Hematopoietic multipotent progenitor cell (in vitro differentiated cells): ENCODE results near the gene DLG5. TPM values are rescaled to one million over a fixed set of nuclear protein-coding genes. Genes with fewer than 3 reads are reported as not detected.

Source experiments
- DNase-seq, 3 donors: peaks; one replicate each; pipeline ENCODE4 v3.0.0-alpha.2; 2011 to 2015; ENCODE audit warnings: low read depth in 2 of 3, low spot score in 2 of 3
- total RNA-seq: library from RNA; depleted of rRNA; stranded (reverse); fragments of >200 nt; gene quantifications from one replicate; pipeline ENCODE4 v1.2.3, GENCODE V29; 2012

Gene DLG5
- total RNA-seq, 1 donor, result 9.2 TPM

DNA sequence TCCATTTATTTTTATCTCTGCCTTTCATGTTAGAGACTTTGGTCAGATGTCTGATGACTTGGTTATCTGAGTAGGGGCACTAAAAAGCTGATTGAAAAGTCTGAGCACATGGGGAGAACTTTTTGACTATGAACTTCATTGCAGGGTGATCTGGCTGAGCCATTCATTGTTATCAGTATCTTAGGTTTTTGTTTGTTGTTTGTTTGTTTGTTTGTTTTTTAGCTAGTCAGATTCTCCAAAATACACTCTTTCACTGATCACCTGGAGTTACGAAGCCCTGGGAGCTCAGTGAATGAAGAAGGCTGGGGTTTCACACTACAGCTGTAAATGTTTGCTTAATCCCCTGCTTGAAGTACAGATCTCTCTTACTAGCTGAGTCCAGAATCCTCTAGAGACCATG is 28.6 kb upstream of the DLG5 start:
- no peak for DNase-seq

DNA sequence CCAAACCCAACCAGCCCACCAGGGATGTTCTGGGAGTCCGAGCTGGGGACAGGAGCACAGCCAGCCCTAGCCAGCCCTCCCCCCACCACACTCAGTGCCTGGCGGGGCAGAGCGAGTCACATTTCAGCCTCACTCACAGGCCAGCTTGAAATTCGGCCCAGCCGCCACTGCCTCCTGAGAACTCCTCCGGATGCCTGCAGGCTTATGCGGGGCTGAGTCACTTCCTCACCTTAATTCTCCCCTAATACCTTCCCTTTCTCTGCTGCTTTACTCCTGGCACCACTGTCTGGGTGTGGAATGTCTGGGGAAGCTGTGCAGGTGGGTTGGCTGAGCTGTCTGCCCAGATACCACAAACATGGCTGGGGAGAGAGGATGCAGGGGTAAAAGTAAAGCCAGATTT is 22.6 kb upstream of the DLG5 start:
- peak in 2 of 3 donors; percentile 61 to 76 for DNase-seq

DNA sequence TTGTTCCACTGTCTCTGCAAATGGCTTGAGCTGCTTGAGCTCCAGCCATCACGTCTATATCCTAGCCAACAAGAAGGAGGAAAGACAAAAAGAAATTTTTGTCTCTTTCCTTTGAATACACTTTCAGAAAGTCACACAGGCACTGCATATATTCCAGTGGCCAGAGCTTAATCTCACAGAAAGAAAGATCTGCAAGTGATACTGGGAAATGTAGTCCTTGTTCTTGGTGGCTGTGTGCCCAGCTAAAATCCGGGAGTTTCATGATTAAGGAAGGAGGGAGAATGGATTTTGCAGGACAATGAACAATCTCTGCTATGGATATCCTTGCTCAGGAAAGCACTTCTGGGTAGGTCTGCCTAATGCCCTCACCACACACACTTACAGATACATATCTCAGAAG is 19.5 kb upstream of the DLG5 start:
- no peak for DNase-seq

DNA sequence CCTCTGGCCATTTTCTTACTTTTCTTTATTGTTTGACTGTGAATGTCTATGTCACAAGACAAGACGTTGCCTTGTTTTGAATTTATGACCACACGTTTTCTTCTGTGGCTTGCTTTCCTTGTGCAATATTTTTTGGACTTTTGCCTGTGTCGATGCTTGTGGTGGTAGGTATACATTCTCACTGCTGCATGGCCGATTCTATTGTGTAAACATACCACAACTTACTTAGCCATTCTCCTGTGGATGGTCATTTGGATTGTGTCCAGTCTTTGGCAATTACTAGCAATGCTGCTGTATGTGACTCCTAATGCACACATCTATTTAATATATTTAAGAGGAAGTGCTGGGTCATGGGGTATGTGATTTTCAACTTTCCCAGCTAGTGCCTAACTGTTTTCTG is 18.0 kb upstream of the DLG5 start:
- no peak for DNase-seq

DNA sequence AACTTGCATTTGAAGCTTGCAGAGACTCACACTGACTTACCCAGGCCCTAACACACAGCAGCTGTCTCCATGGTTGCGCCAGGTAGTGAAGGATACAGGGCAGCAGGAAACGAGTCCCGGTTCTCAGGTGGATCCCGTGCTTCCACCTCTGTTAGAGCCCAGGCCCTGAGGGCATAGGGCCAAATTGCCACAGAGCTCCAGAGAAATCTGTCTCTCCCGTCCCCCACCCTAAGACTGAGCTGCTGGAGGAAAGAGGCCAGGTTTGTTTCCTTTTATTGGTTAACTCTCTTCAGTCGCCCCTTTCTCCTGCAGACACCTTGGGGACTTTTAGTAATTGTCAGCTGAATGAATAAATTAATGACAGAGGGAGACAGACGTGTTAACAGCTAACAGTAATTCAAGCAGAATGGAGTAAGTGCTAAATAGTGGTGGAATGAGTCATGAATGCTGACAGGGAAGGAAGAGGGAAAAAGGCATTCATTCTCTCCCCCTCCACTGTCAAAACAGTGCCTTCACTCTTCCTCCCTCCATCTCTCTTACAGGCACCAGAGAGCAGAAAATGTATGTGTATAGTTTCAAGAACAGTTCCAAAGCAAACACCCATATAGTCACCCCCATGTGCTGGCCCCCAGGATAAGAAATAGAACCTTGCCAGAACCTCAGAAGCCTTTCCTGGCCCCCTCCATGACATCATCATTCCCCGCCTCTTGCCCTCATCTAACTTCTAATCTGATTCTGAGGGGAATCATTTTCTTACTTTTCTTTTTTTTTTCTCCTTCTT is 16.8 kb upstream of the DLG5 start:
- DNase-seq, result no peak

DNA sequence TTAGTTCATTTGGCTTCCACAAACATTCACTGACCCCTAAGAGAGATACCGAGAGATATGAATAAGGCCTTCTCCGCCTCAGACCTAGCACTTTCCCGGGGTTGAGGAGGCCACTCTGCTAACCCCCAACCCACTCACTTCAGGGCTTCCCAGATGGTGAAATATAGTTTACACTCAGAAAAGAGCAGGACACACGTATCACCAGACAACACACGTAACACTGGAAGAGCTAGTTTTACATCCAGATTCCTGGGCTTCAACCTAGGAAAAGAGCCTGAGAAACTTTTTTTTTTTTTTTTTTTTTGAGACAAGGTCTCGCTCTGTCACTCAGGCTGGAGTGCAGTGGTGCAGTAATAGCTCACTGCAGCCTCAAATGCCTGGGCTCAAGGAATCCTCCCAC is 15.2 kb upstream of the DLG5 start:
- no peak for DNase-seq

DNA sequence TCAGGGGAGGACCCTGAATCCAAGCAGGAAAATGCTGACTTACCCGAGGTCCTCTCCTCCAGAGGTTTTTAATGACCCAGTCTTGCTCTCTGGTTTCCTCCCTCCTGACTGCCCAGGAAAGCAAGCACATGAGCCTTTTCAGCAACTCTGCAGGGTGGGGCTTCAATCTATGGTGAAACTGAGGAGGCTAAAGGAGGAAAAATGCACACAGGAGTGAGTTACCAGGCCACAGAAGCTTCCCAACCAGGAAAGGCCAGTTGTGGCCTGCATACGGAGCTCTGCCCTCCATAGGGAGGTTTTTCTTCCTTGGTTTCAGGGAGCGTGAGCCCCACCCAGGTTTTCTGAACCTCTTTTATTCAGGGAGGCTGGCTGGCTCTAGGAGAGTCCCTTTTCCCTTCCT is 14.1 kb upstream of the DLG5 start:
- DNase-seq, result no peak

DNA sequence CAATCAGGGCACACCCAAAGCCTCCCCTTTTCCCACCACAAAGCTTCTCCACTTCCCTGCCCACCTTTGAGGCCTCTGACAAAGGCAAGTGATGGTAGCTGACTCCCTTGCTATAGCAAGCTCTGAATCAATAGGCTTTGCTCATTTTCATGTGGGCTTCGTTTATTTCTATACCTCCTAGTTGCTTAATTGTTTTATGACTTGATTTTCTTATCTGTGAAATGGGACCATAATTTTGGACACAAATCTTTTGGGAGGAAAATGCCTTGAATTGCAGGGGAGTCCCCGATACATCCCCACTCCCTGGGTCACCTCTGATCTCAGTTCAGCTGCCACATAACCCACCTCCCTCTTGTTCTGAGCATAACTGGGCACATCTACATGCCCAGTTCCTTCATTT is 13.7 kb upstream of the DLG5 start:
- DNase-seq, result no peak

DNA sequence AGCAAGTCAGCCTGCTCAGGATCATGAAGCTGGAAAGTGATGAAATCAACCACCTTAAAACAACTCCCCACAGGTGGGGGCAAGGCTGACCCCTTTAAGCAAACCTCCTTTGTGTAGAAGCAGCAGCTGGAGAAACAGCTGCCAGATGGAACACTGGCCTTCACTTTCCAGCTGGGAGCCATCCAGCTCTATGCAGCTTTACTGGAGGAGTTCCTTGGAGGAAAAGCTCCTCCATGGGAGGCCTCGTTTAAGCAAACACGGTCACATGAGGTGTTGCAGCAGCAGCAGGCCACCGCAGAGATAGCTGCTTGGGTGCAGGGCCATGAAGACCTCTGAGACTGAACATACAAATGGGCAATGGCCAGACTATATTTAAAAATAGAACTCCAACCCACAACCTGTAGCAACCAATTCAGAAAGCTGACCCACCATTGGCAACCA is 13.0 kb upstream of the DLG5 start:
- DNase-seq, result no peak

DNA sequence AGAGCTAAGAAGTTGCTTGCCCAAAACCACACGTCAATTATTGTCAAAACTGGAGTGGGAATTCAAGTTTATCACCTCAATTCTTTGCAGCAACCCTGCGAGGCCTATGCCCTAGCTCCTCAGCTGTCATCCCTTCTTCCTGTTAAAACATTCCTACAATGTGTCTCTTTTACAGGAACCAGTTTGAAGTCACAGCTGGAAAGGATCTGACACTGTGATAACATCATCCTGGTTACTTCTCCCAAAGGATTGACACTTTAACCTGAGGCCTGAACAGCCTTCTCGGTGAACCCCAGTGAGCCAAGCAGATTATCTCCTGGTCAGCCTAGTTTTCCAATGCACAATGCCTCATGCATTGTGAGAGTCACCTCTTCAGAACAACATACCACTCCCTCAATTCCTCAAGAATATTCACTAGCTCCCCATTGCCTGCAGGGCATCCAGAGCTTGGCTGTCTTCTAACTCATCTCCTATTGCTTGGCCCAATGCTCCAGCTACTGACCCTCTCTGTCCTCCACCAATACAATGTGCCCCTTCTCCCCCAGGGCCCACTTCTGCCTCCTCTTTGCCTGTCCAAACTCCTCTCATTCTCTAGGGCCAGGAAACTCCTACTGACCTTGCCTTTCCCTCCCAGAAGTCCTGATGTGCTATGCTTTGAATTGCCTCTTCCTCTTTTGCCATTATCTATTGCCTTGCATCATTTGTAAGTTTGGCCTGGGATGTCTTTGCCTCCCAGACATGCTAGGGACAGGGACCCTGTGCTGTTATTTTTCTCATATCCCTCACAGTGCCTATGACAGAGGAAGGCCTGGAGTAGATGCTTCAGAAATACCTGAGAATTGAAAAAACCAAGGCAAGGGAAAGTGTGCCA is 10.4 kb upstream of the DLG5 start:
- no peak for DNase-seq

DNA sequence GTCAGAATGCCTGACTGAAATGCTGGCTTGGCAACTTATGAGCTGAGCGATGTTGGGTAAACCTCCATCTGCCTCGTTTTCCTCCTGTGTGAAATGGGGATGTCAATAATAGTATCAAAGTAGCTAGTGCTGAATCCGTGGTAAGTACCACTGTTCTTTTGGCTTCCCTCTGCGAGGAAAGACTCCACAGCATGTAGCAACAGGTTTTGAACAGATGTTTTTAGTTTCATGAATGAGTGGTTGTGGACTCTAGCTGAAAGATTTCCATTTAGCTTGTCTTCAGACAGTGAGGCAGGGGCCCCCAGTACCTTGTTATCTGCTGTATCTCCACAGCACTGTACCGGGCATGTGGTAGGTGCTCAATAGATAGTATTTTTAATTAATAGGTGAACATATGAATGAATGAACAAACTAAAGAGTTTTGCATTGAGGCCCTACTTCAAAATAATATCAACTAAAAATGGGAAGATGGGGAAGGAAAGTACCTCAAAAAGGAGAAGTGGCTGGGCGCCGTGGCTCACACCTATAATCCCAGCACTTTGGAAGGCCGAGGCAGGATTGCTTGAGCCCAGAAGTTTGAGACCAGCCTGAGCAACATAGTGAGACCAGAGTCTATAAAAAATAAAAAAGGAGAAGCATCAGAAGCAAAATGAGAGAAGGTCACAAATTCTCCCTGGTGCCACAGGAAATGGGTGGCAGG is 5.6 kb upstream of the DLG5 start:
- DNase-seq, result no peak

DNA sequence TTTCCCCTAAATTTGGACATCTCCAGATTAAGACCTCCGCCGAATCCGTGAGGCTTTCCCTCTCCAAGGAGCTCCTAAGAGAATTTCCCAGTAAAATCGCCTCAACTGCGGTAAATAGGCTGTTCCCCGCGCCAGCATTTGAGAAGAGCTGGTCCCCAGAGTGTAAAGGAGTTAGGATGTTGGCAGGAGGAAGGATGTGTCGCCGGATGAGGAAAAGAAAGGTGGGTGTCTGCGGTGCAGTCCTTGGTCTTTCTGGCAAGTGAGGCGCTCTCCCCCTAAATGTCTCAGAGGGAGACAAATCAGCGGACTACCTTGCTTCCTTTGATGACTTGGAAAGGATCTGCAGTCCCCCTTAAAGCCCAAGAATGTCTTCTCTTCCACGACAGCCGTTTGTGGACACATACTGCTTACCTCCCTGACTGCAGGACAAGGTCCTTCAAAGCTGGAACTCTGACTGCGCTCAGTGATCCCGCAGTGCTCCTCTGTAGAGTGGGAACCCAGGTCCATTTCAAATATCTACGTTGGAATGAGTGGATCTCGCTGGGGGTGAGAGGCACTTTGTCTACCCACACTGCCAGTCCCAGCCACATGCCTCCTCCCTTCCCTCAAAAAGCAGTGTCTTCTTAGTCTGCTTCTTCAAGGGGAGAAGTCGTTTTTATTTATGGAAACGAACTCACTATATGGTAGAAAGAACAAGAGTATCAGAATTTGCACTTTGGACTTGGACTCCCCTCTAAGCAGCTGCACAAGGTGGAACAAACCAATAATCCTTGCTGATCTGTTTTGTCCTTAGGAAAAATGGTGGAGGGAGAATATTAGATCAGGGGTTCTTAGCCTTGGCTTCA is 1.1 kb upstream of the DLG5 start:
- DNase-seq, result no peak

DNA sequence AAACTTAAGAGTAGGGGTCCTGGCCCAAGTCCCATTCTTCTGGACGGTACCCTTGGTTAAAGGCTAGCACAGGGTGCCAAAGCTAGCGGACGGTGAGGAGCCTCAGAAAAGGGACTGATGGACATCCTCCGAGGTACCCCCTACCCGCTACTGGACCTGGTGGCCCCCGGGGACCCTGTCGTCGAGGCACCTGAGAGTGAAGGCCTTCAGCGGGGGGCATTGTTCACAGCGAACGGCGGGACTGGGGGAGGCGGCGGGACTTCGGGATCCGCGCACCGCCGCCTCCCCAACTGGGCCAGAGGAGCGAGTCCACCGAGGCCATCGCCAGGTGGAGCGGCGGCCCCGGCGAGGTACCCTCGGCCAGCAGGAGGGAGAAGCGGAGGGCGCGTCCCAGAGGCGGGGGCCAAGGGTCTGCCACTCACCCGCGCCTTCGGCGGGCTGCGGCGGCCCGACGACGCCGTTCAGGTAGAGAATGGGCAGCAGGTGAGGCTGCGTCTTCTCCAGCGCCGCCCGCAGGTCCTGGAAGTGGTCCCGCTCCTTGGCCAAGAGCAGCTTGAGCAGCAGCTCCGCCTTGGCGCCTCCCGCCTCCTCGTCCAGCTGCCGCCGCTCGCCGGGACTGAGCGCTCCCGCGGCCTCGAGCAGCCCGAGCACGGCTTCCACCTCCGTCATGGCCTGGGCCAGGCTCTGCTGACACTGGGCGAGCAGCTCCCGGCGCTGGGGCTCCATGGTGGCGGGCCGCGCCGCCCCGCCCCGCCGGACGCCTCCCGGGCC is 575 bp downstream of the DLG5 start:
- DNase-seq, result peak in 2 of 3 donors; percentile 24 to 39

DNA sequence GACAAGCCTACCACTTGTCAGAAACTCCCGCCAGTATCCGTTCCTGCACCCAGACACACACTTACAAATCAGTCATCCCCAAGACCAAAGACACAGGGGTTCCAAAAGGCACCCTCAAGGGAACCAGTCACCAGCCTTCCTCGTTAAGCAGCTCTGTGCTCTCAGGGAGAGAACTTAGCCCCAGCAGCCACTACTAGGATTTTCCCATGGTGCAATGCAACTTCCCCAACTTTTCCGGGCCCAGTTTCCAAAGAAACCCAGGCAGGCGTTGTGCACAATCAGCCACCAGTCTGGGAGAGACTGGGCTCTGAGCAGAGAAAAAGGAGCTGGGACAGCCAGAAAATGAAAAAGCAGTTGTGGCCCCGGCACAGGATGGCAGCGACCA is 1.2 kb downstream of the DLG5 start:
- DNase-seq, result no peak

DNA sequence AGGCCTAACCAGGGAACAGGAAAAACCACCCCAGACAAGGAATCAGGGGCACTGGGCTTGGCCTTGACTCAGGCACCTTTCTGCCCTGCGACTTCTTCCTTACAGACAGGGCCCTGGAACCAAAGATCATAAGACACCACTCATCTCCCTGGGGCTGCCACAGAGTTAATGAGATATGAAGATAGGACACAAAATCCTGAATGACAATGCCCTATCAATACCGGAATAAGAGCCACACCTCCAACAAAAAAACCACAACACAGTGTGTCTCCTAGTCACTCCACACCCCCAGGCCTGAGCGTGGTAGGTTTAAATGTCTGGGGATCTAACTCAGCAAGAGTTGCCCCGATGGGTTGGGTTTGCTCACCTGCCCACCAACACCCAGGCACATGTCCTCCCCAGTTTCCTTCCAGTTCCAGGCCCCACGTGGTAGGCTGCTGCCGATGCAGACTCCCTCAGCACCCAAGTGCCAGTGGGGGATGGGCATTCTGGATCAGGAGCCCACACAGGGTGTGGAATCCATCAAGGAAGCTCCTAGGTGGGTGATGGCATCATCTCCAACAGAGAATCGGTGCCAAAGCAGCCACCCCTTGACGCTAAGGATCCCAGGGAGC is 3.9 kb downstream of the DLG5 start:
- no peak for DNase-seq

DNA sequence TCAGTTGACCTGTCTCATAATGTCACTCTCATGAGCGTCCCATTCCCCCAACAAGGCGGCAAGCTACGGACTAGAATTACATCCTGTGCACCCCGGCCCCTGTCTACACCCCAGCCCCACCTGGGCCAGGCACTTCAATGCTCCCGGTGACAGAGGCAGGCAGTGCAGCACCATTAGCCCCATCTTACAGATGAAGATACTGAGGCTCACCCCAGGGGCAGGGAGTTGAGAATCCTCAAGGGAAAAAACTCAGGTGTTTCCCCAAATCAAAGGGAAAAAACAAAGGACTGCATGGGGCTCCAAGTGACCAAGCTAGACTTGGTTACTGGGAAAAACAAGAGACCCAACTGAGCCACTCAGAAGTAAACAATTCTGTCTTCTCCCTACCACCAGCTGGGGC is 4.5 kb downstream of the DLG5 start:
- DNase-seq, result no peak

DNA sequence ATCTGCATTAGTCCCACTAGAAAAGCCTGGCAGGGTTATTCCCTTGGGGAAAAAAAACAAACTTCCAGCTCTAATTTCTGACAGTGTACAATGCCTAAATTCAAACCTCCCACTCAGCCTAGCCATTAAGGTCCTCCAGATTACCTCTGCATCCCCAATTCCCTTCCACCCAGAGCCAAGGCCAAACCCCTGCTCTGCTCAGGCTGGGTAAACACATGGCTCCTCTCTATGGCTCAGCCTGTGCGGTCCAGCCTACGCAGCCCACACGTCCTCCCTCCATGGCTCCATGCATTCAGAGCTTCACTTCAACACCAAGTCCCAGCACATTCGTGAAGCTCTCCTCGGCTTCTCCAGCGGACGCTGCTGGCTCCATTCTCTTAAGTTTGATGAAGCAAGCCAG is 5.2 kb downstream of the DLG5 start:
- no peak for DNase-seq

DNA sequence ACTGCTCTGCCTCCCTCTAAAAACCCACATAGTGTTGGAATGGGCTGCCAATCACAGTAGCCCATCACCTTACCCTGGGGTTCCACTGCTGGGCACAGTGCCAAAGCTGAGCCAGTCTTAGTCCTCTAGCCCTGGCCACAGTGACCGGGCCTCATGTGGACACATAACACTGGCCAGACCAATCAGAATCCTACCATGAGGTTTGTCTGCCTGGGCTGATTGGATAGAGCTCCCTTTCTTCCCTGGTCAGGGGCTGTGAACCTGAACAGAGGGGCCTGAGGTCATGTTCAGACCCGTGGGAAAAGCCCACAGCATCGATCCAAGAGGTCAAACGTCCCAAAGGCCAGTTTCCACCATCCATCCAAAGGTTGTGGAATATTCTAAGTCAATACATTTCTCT is 6.1 kb downstream of the DLG5 start:
- no peak for DNase-seq

DNA sequence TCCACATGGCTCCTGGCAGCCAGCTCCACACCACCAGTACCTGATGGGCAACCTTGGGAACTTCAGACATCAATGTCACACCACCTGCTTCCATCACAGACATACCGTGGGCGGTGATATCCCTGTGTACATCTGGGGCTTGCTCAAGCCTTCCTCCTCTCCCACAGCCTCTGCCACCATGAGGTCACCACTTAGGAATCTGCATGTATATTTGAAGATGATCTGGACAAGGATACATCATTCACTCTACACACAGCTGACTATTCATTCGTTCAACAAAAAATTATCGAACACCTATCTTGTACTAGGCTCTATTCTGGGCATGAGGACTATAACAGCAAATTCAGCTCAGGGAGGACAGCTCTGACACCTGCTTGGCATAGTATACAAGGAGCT is 6.8 kb downstream of the DLG5 start:
- DNase-seq, result no peak
